Ascending aorta (tissue), 2 donors: ENCODE data around the gene METTL1. TPM values are rescaled to one million over a fixed set of nuclear protein-coding genes. Genes with fewer than 3 reads are reported as not detected.

Experiments
- DNase-seq, 2 donors: peaks; one replicate each; pipeline ENCODE4 v3.0.0-alpha.2; 2019; ENCODE audit warnings: low spot score in 2 of 2
- H3K27ac ChIP-seq, 2 donors: fragments of 200-600 bp; sonication (generic); one replicate each; pipeline ENCODE4 v1.5.1; 2016 to 2017; ENCODE audit warnings: mild to moderate bottlenecking in 1 of 2
- H3K27me3 ChIP-seq: fragments of 200-600 bp; sonication (generic); one replicate; pipeline ENCODE4 v1.5.1; 2017
- H3K36me3 ChIP-seq, 2 donors: fragments of 200-600 bp; sonication (generic); one replicate each; pipeline ENCODE4 v1.5.1; 2016
- H3K4me1 ChIP-seq, 2 donors: fragments of 200-600 bp; sonication (generic); one replicate each; pipeline ENCODE4 v1.5.1; 2016 to 2017; ENCODE audit warnings: mild to moderate bottlenecking in 1 of 2
- H3K4me3 ChIP-seq, 2 donors: fragments of 200-600 bp; sonication (generic); one replicate each; pipeline ENCODE4 v1.5.1; 2016 to 2017; ENCODE audit warnings: mild to moderate bottlenecking in 1 of 2
- H3K9me3 ChIP-seq, 2 donors: fragments of 200-600 bp; sonication (generic); one replicate each; pipeline ENCODE4 v1.5.1; 2016
- CTCF ChIP-seq, 3 experiments: fragments of 200-600 bp in 2 of 3; fragments of 450-650 bp in 1 of 3; sonication (generic) in 2 of 3; IDR thresholded peaks; one replicate each; pipeline ENCODE4 v1.5.1; 2016 to 2019; ENCODE audit warnings: antibody characterized with exemption in 3 of 3, mild to moderate bottlenecking in 1 of 3, moderate library complexity in 1 of 3
- intact Hi-C: fragments of 100-400 bp; cut with DNase I; formaldehyde crosslinking; loops from one replicate; pipeline ENCODE4 v1.15.1; 2023
- total RNA-seq: library from RNA; depleted of rRNA; stranded (reverse); fragments of >200 nt; gene quantifications from one replicate; pipeline ENCODE4 v1.1.0, GENCODE V29; 2016

The METTL1 gene
- total RNA-seq, 1 donor from 2014 or later: 29.8 TPM

- intact Hi-C loops: loop anchor here (2.0 to 5.0 kb wide), 2 partner anchors 18 to 41 kb away; partner anchors contain the start of genes CYP27B1 and TSPAN31
- Histone ChIP-seq H3K9me3 (no peaks in the 10 kb centered on the region), H3K4me3 (peak overlapping the region; percentile 76 to 77), H3K27me3 (peaks cover 3% of the 10 kb centered on the region), H3K36me3 (peaks cover 4 to 5% of the 10 kb centered on the region in 2 donors), H3K4me1 (peaks cover 0 to 12% of the 10 kb centered on the region in 2 donors), H3K27ac (no peak overlapping the region)
- peak in 1 of 2 donors; percentile 82 for DNase-seq
- peak; percentile 52 to 73 (median 58) for TF ChIP-seq CTCF (IDR thresholded peaks at IDR 0.05)
Observed at GRCh38 chr12:57726151-57726883, 45.6 kb downstream of the METTL1 start.

GRCh38 chr12:57725851-57726150 lies 46.1 kb downstream of the METTL1 start:
- no peak for TF ChIP-seq CTCF (IDR thresholded peaks at IDR 0.05)
- Histone ChIP-seq H3K9me3 (no peaks in the 10 kb centered on the region), H3K36me3 (peaks cover 9 to 10% of the 10 kb centered on the region in 2 donors), H3K27ac (no peak overlapping the region), H3K4me3 (peak overlapping the region; percentile 76 to 77), H3K4me1 (peaks cover 0 to 12% of the 10 kb centered on the region in 2 donors), H3K27me3 (peaks cover 3% of the 10 kb centered on the region)
- intact Hi-C loops: loop anchor here (2.0 to 5.0 kb wide), 2 partner anchors 19 to 42 kb away; partner anchors contain the start of genes CYP27B1 and TSPAN31
- no peak for DNase-seq

- Histone ChIP-seq H3K4me3 (no peak overlapping the region), H3K9me3 (no peaks in the 10 kb centered on the region), H3K27me3 (peaks cover 3% of the 10 kb centered on the region), H3K4me1 (peaks cover 0 to 12% of the 10 kb centered on the region in 2 donors), H3K36me3 (peaks cover 15 to 17% of the 10 kb centered on the region in 2 donors), H3K27ac (no peak overlapping the region)
- intact Hi-C loops: loop anchor here (5.0 kb wide), 1 partner anchor 42 kb away; the partner anchor contains the start of gene CYP27B1
- DNase-seq: no peak
- TF ChIP-seq CTCF (IDR thresholded peaks at IDR 0.05): no peak
Observed at GRCh38 chr12:57724936-57725740, 46.8 kb downstream of the METTL1 start.

- DNase-seq: no peak
- H3K4me1 ChIP-seq: peaks cover 0 to 12% of the 10 kb centered on the region in 2 donors
- H3K36me3 ChIP-seq: peaks cover 23 to 25% of the 10 kb centered on the region in 2 donors
- H3K27me3 ChIP-seq: peaks cover 3% of the 10 kb centered on the region
- intact Hi-C loops: no loop called here
- no peak overlapping the region for H3K4me3 ChIP-seq
- TF ChIP-seq CTCF (IDR thresholded peaks at IDR 0.05): no peak
- no peaks in the 10 kb centered on the region for H3K9me3 ChIP-seq
- H3K27ac ChIP-seq: no peak overlapping the region
Observed at GRCh38 chr12:57724003-57724935, 47.6 kb downstream of the METTL1 start.

- no peak for DNase-seq
- intact Hi-C loops: no loop called here
- TF ChIP-seq CTCF (IDR thresholded peaks at IDR 0.05): no peak
Observed at GRCh38 chr12:57723630-57723962, 48.3 kb downstream of the METTL1 start.

More at GRCh38 chr12:57723630-57723962, 48.3 kb downstream of the METTL1 start:
- no peaks in the 10 kb centered on the region for H3K9me3 ChIP-seq
- no peak overlapping the region for H3K4me3 ChIP-seq
- peaks cover 30 to 32% of the 10 kb centered on the region in 2 donors for H3K36me3 ChIP-seq
- H3K4me1 ChIP-seq: peaks cover 0 to 12% of the 10 kb centered on the region in 2 donors
- H3K27me3 ChIP-seq: peaks cover 3% of the 10 kb centered on the region
- no peak overlapping the region for H3K27ac ChIP-seq
